Skin of body (tissue), 2 donors: ENCODE measurements around the gene CHCHD6. TPM values are rescaled to one million over a fixed set of nuclear protein-coding genes. Genes with fewer than 3 reads are reported as not detected.

Experiments
- DNase-seq: peaks from one replicate; lab custom pipeline; 2025; lab: John Stamatoyannopoulos, UW
- total RNA-seq: library from RNA; depleted of rRNA; stranded (reverse); fragments of >200 nt; gene quantifications from one replicate; pipeline ENCODE4 v1.2.3, GENCODE V29; 2014

The CHCHD6 gene
- total RNA-seq, 1 donor from 2014 or later = 8.8 TPM

GRCh38 chr3:126743350-126743749, 39.3 kb downstream of the CHCHD6 start:
- DNase-seq = no peak

- no peak for DNase-seq
Measured at GRCh38 chr3:126743781-126744180, 39.7 kb downstream of the CHCHD6 start.

- no peak for DNase-seq
Measured at GRCh38 chr3:126745760-126746394, 41.8 kb downstream of the CHCHD6 start.

- no peak for DNase-seq
Measured at GRCh38 chr3:126746395-126747177, 42.5 kb downstream of the CHCHD6 start.

GRCh38 chr3:126747768-126748167, 43.7 kb downstream of the CHCHD6 start:
- DNase-seq = no peak

- DNase-seq = no peak
Measured at GRCh38 chr3:126748701-126749546, 44.9 kb downstream of the CHCHD6 start.

- no peak for DNase-seq
Measured at GRCh38 chr3:126749547-126749875, 45.5 kb downstream of the CHCHD6 start.

- DNase-seq = no peak
Measured at GRCh38 chr3:126749931-126750755, 46.1 kb downstream of the CHCHD6 start.

- no peak for DNase-seq
Measured at GRCh38 chr3:126750756-126751121, 46.7 kb downstream of the CHCHD6 start.

GRCh38 chr3:126751611-126752302, 47.7 kb downstream of the CHCHD6 start:
- DNase-seq = no peak

GRCh38 chr3:126752303-126753190, 48.5 kb downstream of the CHCHD6 start:
- peak; percentile 81 for DNase-seq

- DNase-seq = no peak
Measured at GRCh38 chr3:126753191-126754160, 49.4 kb downstream of the CHCHD6 start.

- DNase-seq = no peak
Measured at GRCh38 chr3:126755866-126756265, 51.8 kb downstream of the CHCHD6 start.

GRCh38 chr3:126758026-126758425, 54.0 kb downstream of the CHCHD6 start:
- DNase-seq = no peak

- no peak for DNase-seq
Measured at GRCh38 chr3:126758882-126759281, 54.8 kb downstream of the CHCHD6 start.

GRCh38 chr3:126760541-126760940, 56.5 kb downstream of the CHCHD6 start:
- DNase-seq = no peak

GRCh38 chr3:126763035-126763434, 59.0 kb downstream of the CHCHD6 start:
- DNase-seq = no peak
